NCI-H2107 (cell line): ENCODE results near the gene RALGPS1.

Source experiments
- DNase-seq: peaks from one replicate; lab custom pipeline; 2025; lab: John Stamatoyannopoulos, UW

Gene RALGPS1

GRCh38 chr9:127263237-127263636 is 348.7 kb downstream of the RALGPS1 start:
- DNase-seq: no peak

- DNase-seq: no peak
Observed at GRCh38 chr9:127263664-127264063, 349.1 kb downstream of the RALGPS1 start.

GRCh38 chr9:127264462-127265219 is 350.1 kb downstream of the RALGPS1 start, which contains the start of gene GARNL3:
GARNL3 (plus strand) TSS chr9:127264774; CDS start chr9:127264878, 104 bp downstream.
- DNase-seq: no peak

- DNase-seq: no peak
Observed at GRCh38 chr9:127267793-127268525, 353.4 kb downstream of the RALGPS1 start.

GRCh38 chr9:127269449-127269848 is 354.9 kb downstream of the RALGPS1 start:
- DNase-seq: no peak
